ENCODE data around the gene CCER1. TPM values are rescaled to one million over a fixed set of nuclear protein-coding genes. Genes with fewer than 3 reads are reported as not detected.

Gene CCER1
- total RNA-seq, 6 experiments from 2014 or later = not detected

DNA sequence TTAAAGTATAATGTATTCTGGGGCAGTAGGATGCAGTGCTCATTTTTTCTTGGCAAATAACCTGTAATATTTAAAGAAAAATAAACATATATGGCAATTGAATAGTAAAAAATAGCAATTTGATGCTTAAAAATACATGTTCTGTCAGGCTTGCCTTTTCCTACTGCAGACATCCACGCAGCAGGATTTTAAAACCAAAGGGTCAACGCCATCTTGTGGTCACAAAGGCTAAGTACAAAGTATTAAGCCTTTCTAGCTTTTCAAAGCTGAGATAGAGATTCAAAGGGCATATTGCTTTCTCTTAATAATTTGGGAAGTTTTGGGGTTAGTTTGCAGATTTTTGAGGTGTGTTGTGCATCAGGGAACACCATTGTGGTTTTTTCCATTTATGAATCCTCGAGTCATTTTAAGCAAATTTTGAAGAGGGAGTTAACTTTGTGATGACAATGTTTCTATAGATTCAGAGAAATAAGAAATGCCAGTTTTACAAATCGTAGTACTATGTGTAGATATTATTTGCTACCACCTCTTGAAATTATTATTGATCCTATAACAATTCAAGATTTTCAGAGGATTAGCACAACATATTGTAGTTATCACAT, 4.7 kb upstream of the CCER1 start:
- DNase-seq (no peak), ATAC-seq (peak; percentile 76 to 89 (median 86))
- TF ChIP-seq CTCF (IDR thresholded peaks at IDR 0.05) (peak; percentile 59 to 78 (median 70)), POLR2A (IDR thresholded peaks at IDR 0.05) (no peak)
- intact Hi-C loops (cut with DNase I) = no loop called here
- H3K27ac ChIP-seq = no peak overlapping the region
- 2% methylated on average over 4 of the region's 4 CpGs for WGBS (ENCODE audit: insufficient coverage, low coverage, low lambda C conversion rate, missing lambda C conversion rate)
- no peaks in the 10 kb centered on the region for H3K27me3 ChIP-seq
- H3K4me3 ChIP-seq = no peak overlapping the region
- no peaks in the 10 kb centered on the region for H3K4me1 ChIP-seq
- H3K36me3 ChIP-seq = no peaks in the 10 kb centered on the region
- no peaks in the 10 kb centered on the region for H3K9me3 ChIP-seq

- Histone ChIP-seq H3K9me3 (no peaks in the 10 kb centered on the region), H3K27ac (no peak overlapping the region), H3K27me3 (no peaks in the 10 kb centered on the region), H3K4me1 (no peaks in the 10 kb centered on the region), H3K4me3 (no peak overlapping the region), H3K36me3 (no peaks in the 10 kb centered on the region)
- intact Hi-C loops (cut with DNase I) = no loop called here
- 53% methylated on average over 4 of the region's 4 CpGs for WGBS (ENCODE audit: insufficient coverage, low coverage, low lambda C conversion rate, missing lambda C conversion rate)
- DNase-seq (no peak), ATAC-seq (no peak)
- TF ChIP-seq CTCF (IDR thresholded peaks at IDR 0.05) (no peak), POLR2A (IDR thresholded peaks at IDR 0.05) (no peak)
Measured at GRCh38 chr12:90959032-90959431, 4.1 kb upstream of the CCER1 start.

DNA sequence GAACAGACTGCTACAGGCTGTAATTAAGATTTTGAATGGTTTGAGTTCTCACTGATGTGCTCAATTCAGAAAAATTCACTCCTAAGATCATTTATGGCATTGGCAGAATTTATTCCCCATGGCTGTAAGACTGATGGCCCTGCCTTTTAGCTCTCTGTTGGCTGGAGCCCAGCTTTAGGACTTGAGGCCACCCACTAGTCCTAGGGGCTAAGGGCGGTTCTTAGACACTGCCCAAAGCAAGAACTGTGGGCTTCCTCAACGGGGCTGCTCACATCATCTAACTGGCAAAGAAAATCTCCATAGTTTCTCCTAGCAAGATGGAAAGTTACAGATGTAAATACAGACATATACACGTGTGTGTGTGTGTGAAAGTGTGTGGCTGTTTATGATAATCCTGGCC, 3.4 kb upstream of the CCER1 start:
- Histone ChIP-seq H3K4me3 (no peak overlapping the region), H3K4me1 (no peaks in the 10 kb centered on the region), H3K9me3 (no peaks in the 10 kb centered on the region), H3K27ac (no peak overlapping the region), H3K27me3 (no peaks in the 10 kb centered on the region), H3K36me3 (no peaks in the 10 kb centered on the region)
- intact Hi-C loops (cut with DNase I) = no loop called here
- 36% methylated on average over 1 of the region's 3 CpGs for WGBS (ENCODE audit: insufficient coverage, low coverage, low lambda C conversion rate, missing lambda C conversion rate)
- no peak for DNase-seq
- no peak for TF ChIP-seq CTCF (IDR thresholded peaks at IDR 0.05)
- no peak for TF ChIP-seq POLR2A (IDR thresholded peaks at IDR 0.05)
- no peak for ATAC-seq

- intact Hi-C loops (cut with DNase I) = no loop called here
- H3K36me3 ChIP-seq = no peaks in the 10 kb centered on the region
- no peaks in the 10 kb centered on the region for H3K4me1 ChIP-seq
- DNase-seq (no peak), ATAC-seq (peak in 1 of 4 donors; percentile 11)
- TF ChIP-seq POLR2A (IDR thresholded peaks at IDR 0.05) (no peak), CTCF (IDR thresholded peaks at IDR 0.05) (no peak)
- no peaks in the 10 kb centered on the region for H3K9me3 ChIP-seq
- H3K27ac ChIP-seq = no peak overlapping the region
- no peak overlapping the region for H3K4me3 ChIP-seq
- no peaks in the 10 kb centered on the region for H3K27me3 ChIP-seq
- WGBS (ENCODE audit: insufficient coverage, low coverage, low lambda C conversion rate, missing lambda C conversion rate) = no CpG with 5 or more reads among the region's 25 CpGs
Measured at GRCh38 chr12:90954428-90954827, 548 bp downstream of the CCER1 start.

All from right lobe of liver (tissue), 6 donors.